Sigmoid colon (tissue), 4 donors: ENCODE measurements around the gene ZFYVE1.

Source experiments
- EP300 ChIP-seq, 4 donors: sonication (generic); formaldehyde crosslinking; IDR thresholded peaks; one replicate each; pipeline ENCODE4 v1.6.1; 2017; ENCODE audit warnings: antibody characterized with exemption in 4 of 4
- POLR2A ChIP-seq, 2 donors: fragments of 450-650 bp; IDR thresholded peaks; one replicate each; pipeline ENCODE4 v1.6.1; 2016; ENCODE audit warnings: antibody characterized with exemption in 2 of 2, mild to moderate bottlenecking in 2 of 2, moderate library complexity in 2 of 2
- POLR2AphosphoS5 ChIP-seq, 4 donors: sonication (generic); formaldehyde crosslinking; IDR thresholded peaks; one replicate each; pipeline ENCODE4 v1.6.1; 2017; ENCODE audit warnings: antibody characterized with exemption in 4 of 4
- TF ChIP-seq, protein P1 (sequence below), 4 experiments: fragments of 450-650 bp in 3 of 4; fragments of 200-600 bp in 1 of 4; IDR thresholded peaks; one replicate each; pipeline ENCODE4 v1.5.1; 2016 to 2019; ENCODE audit warnings: antibody characterized with exemption in 4 of 4, mild to moderate bottlenecking in 3 of 4, moderate library complexity in 2 of 4

DNA sequence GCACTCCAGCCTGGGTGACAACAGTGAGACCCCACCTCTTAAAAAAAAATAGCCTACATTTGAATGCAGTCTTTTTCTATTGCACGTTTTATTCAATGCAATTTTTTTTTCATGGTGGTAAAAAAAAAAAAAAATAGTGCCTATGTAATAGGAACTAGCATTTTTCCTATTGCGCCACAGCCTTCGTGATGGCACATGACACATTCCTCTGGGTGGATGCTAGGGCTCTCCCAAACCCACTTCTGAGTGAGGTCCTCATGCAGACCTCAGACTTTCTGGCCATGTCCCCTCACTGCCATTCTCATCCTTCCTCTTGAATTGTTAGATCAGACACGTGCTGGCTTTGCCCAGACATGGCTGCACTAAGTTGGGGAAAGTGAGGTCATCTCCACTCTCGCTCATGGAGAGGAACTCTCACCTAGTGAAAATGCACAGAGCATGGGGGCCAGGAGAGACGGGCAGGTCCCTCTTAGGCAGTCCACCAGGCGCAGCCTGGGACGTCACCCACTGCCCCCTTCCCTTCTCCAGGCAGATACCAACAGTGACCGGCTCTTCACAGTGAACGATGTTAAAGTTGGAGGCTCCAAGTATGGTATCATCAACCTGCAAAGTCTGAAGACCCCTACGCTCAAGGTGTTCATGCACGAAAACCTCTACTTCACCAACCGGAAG is 81.4 kb downstream of the ZFYVE1 start:
- TF ChIP-seq, protein P1, sequence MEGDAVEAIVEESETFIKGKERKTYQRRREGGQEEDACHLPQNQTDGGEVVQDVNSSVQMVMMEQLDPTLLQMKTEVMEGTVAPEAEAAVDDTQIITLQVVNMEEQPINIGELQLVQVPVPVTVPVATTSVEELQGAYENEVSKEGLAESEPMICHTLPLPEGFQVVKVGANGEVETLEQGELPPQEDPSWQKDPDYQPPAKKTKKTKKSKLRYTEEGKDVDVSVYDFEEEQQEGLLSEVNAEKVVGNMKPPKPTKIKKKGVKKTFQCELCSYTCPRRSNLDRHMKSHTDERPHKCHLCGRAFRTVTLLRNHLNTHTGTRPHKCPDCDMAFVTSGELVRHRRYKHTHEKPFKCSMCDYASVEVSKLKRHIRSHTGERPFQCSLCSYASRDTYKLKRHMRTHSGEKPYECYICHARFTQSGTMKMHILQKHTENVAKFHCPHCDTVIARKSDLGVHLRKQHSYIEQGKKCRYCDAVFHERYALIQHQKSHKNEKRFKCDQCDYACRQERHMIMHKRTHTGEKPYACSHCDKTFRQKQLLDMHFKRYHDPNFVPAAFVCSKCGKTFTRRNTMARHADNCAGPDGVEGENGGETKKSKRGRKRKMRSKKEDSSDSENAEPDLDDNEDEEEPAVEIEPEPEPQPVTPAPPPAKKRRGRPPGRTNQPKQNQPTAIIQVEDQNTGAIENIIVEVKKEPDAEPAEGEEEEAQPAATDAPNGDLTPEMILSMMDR (IDR thresholded peaks at IDR 0.05): no peak
- TF ChIP-seq EP300 (IDR thresholded peaks at IDR 0.05) (no peak), POLR2A (IDR thresholded peaks at IDR 0.05) (no peak), POLR2AphosphoS5 (IDR thresholded peaks at IDR 0.05) (no peak)
